OCI-LY1 (cell line): ENCODE data around the gene LRRC61.

ENCODE experiments used
- H2AFZ ChIP-seq: fragments of 200-600 bp; sonication (generic), shearing (Covaris generic); 2 replicates; pipeline ENCODE4 v1.6.0; 2014; ENCODE audit warnings: antibody characterized with exemption, mild to moderate bottlenecking, low read length
- H3F3A ChIP-seq: fragments of 200-600 bp; sonication (generic), shearing (Covaris generic); 2 replicates; pipeline ENCODE4 v1.6.0; 2014; ENCODE audit warnings: mild to moderate bottlenecking, antibody characterized with exemption, low read length, moderate library complexity; ENCODE audit not compliant: insufficient read depth
- H3K27ac ChIP-seq: fragments of 200-600 bp; sonication (generic); 2 replicates; pipeline ENCODE4 v1.5.1; 2014; ENCODE audit warnings: low read length, mixed run types, mild to moderate bottlenecking, low read depth; ENCODE audit not compliant: poor library complexity, severe bottlenecking
- H3K27me3 ChIP-seq: fragments of 200-600 bp; sonication (generic); 2 replicates; pipeline ENCODE4 v1.6.0; 2014; ENCODE audit warnings: antibody characterized with exemption, mild to moderate bottlenecking, low read length, moderate library complexity; ENCODE audit not compliant: insufficient read depth
- H3K36me3 ChIP-seq: fragments of 200-600 bp; sonication (generic); 2 replicates; pipeline ENCODE4 v1.6.1; 2014; ENCODE audit warnings: mild to moderate bottlenecking, antibody characterized with exemption, low read length, moderate library complexity, mixed read lengths; ENCODE audit not compliant: insufficient read depth
- H3K4me1 ChIP-seq: fragments of 200-600 bp; sonication (generic); 2 replicates; pipeline ENCODE4 v1.5.1; 2014; ENCODE audit warnings: mild to moderate bottlenecking, low read length, moderate library complexity; ENCODE audit not compliant: insufficient read depth, severe bottlenecking
- H3K4me2 ChIP-seq: fragments of 200-600 bp; sonication (generic), shearing (Covaris generic); 2 replicates; pipeline ENCODE4 v1.6.1; 2014; ENCODE audit warnings: low read length
- H3K4me3 ChIP-seq: fragments of 200-600 bp; sonication (generic); 2 replicates; pipeline ENCODE4 v1.5.1; 2014; ENCODE audit warnings: low read length, low read depth, mild to moderate bottlenecking, mixed read lengths; ENCODE audit not compliant: poor library complexity, severe bottlenecking
- H3K79me2 ChIP-seq: fragments of 200-600 bp; shearing (Covaris generic); 2 replicates; pipeline ENCODE4 v1.6.1; 2016; ENCODE audit warnings: mixed run types, low read length, mixed read lengths; ENCODE audit not compliant: insufficient read depth
- H3K9ac ChIP-seq: fragments of 200-600 bp; sonication (generic), shearing (Covaris generic); 2 replicates; pipeline ENCODE4 v1.6.1; 2014; ENCODE audit warnings: mild to moderate bottlenecking, low read length, mixed read lengths
- H3K9me2 ChIP-seq: fragments of 200-600 bp; sonication (generic), shearing (Covaris generic); 2 replicates; pipeline ENCODE4 v1.6.1; 2014; ENCODE audit warnings: low read depth, mild to moderate bottlenecking, low read length, mixed read lengths
- H3K9me3 ChIP-seq: fragments of 200-600 bp; shearing (Covaris generic); 2 replicates; pipeline ENCODE4 v1.6.1; 2014; ENCODE audit warnings: low read length, mixed read lengths
- H4K20me1 ChIP-seq: fragments of 200-600 bp; sonication (generic), shearing (Covaris generic); 2 replicates; pipeline ENCODE4 v1.6.0; 2016; ENCODE audit warnings: mild to moderate bottlenecking, low read length; ENCODE audit not compliant: insufficient read depth
- EZH2 ChIP-seq: fragments of 200-600 bp; sonication (generic), shearing (Covaris generic); IDR thresholded peaks from 2 replicates; pipeline ENCODE4 v1.8.0; 2017; ENCODE audit warnings: borderline replicate concordance, mixed run types, mild to moderate bottlenecking, antibody characterized with exemption, low read length, moderate library complexity, mixed read lengths
- TF ChIP-seq, protein P1 (sequence below): fragments of 200-600 bp; sonication (generic), shearing (Covaris generic); IDR thresholded peaks from 2 replicates; pipeline ENCODE4 v1.5.1; 2017; ENCODE audit warnings: mild to moderate bottlenecking, antibody characterized with exemption, low read length, moderate library complexity, mixed read lengths

LRRC61 gene

GRCh38 chr7:150356265-150356897 lies 33.2 kb downstream of the LRRC61 start:
- Histone ChIP-seq H3K4me1 (peaks cover 41% of the 10 kb centered on the region), H3K36me3 (no peaks in the 10 kb centered on the region), H2AFZ (no peak overlapping the region), H3K79me2 (no peaks in the 10 kb centered on the region), H3K9me3 (no peaks in the 10 kb centered on the region), H3K9me2 (no peaks in the 10 kb centered on the region), H3K4me3 (no peak overlapping the region), H3F3A (0 out of 2 replicates have a peak, but pooled peaks cover 10% of the 10 kb centered on the region), H3K4me2 (no peak overlapping the region), H3K27me3 (no peaks in the 10 kb centered on the region), H4K20me1 (no peaks in the 10 kb centered on the region), H3K9ac (no peak overlapping the region), H3K27ac (peak overlapping the region; percentile 83)
- TF ChIP-seq EZH2: no peak
- TF ChIP-seq, protein P1, sequence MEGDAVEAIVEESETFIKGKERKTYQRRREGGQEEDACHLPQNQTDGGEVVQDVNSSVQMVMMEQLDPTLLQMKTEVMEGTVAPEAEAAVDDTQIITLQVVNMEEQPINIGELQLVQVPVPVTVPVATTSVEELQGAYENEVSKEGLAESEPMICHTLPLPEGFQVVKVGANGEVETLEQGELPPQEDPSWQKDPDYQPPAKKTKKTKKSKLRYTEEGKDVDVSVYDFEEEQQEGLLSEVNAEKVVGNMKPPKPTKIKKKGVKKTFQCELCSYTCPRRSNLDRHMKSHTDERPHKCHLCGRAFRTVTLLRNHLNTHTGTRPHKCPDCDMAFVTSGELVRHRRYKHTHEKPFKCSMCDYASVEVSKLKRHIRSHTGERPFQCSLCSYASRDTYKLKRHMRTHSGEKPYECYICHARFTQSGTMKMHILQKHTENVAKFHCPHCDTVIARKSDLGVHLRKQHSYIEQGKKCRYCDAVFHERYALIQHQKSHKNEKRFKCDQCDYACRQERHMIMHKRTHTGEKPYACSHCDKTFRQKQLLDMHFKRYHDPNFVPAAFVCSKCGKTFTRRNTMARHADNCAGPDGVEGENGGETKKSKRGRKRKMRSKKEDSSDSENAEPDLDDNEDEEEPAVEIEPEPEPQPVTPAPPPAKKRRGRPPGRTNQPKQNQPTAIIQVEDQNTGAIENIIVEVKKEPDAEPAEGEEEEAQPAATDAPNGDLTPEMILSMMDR: peak; percentile 90

- TF ChIP-seq EZH2: no peak
- TF ChIP-seq, protein P1: no peak
- H3K9me3 ChIP-seq: no peaks in the 10 kb centered on the region
- 0 out of 2 replicates have a peak overlapping the region, but pooled peaks have one; percentile 6 for H2AFZ ChIP-seq
- H3K27me3 ChIP-seq: no peaks in the 10 kb centered on the region
- peak overlapping the region; percentile 17; the same call in 1 of the 2 replicates for H3K9ac ChIP-seq
- H3K36me3 ChIP-seq: no peaks in the 10 kb centered on the region
- H3K4me2 ChIP-seq: peak overlapping the region; percentile 50
- H3K9me2 ChIP-seq: no peaks in the 10 kb centered on the region
- H3K79me2 ChIP-seq: no peaks in the 10 kb centered on the region
- peak overlapping the region; percentile 83 for H3K27ac ChIP-seq
- peak overlapping the region; percentile 5 for H3K4me3 ChIP-seq
- 0 out of 2 replicates have a peak, but pooled peaks cover 10% of the 10 kb centered on the region for H3F3A ChIP-seq
- peaks cover 49% of the 10 kb centered on the region for H3K4me1 ChIP-seq
- no peaks in the 10 kb centered on the region for H4K20me1 ChIP-seq
Observed at GRCh38 chr7:150357270-150357669, 34.1 kb downstream of the LRRC61 start.

DNA sequence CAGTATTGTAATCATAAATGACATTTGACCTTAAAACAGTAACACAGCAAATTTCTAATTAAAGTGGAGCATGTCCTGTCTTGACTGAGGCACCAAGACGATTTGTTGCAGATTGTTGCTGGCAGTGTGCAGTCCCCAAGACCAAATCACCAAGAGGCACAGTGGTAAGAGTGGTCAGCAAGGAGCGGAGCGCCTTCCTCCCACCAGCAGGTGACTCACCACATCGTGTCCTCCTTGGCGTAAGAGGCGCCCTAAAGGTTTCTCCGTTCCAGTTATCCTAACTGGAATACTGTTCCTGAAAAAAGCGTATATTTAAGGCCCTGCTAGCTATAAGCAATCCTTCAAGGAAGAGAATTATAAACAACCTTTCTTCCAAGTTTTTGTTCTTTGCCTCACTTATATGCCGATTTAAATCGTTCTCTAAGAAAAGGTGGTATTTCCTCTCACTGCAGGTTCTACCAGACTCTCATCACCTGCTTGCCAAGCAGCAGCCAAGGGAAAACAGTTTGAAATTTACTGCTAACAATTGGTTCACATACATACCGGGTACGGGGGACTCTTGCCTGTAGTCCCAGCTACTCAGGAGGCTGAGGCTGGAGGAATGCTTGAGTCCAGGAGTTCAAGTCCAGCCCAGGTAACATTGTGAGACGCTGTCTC lies 34.7 kb downstream of the LRRC61 start:
- no peaks in the 10 kb centered on the region for H3K27me3 ChIP-seq
- no peak overlapping the region for H3K4me3 ChIP-seq
- peak overlapping the region; percentile 17; the same call in 1 of the 2 replicates for H3K9ac ChIP-seq
- 0 out of 2 replicates have a peak overlapping the region, but pooled peaks have one; percentile 6 for H2AFZ ChIP-seq
- H3K4me2 ChIP-seq: peak overlapping the region; percentile 50
- H3K9me3 ChIP-seq: no peaks in the 10 kb centered on the region
- H3K27ac ChIP-seq: peak overlapping the region; percentile 83
- H3K79me2 ChIP-seq: no peaks in the 10 kb centered on the region
- TF ChIP-seq, protein P1: peak; percentile 16; the same call in 1 of the 2 replicates
- TF ChIP-seq EZH2: no peak
- H3K9me2 ChIP-seq: no peaks in the 10 kb centered on the region
- H3F3A ChIP-seq: 0 out of 2 replicates have a peak, but pooled peaks cover 10% of the 10 kb centered on the region
- H3K36me3 ChIP-seq: no peaks in the 10 kb centered on the region
- H4K20me1 ChIP-seq: no peaks in the 10 kb centered on the region
- H3K4me1 ChIP-seq: peaks cover 55% of the 10 kb centered on the region
